ENCODE measurements around the gene HOXB3.
A peak's percentile ranks its signal among the peaks of the same experiment; 100 is the strongest.

HOXB3 gene

GRCh38 chr17:48589831-48590606, at the start of gene HOXB3:
Gene HOXB3, minus strand, starts transcription at chr17:48590241. Its CDS starts 37,767 bp downstream, at chr17:48552474.
- H3K27ac Mint-ChIP-seq, result no peak within 1 kb of the TSS
- H3K4me3 Mint-ChIP-seq, result no peak within 1 kb of the TSS
- H3K36me3 Mint-ChIP-seq (ENCODE audit: low read depth), result peaks cover 2% of the 10 kb centered on the region
- H3K27me3 Mint-ChIP-seq, result peaks cover 99% of the 10 kb centered on the region
- peaks cover 46% of the 10 kb centered on the region for H3K4me1 Mint-ChIP-seq (ENCODE audit: low read depth)
- DNase-seq, result no peak
- no peaks in the 10 kb centered on the region for H3K9me3 Mint-ChIP-seq

DNA sequence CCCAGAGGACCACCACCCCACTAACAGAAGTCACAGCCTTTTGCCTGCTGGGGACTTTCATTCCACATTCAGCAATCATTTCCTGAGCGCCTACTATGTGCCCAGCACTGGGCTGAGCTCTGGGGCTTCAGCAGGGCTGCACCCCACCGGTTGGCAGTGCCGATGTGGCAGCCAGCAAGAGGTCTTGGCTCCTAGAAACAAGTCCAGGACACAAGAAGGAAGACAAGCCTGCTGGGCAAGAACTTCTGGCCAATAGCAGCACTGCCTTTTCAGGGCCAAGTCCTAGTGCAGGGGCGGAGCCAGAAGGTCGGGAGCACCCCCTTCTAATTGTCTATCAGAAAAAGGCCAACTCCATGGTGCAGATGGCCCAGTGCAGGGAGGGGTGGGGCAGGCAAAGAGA, 49.1 kb upstream of the HOXB3 start:
- Mint-ChIP-seq H3K4me3 (no peak overlapping the region), H3K4me1 (ENCODE audit: low read depth) (peaks cover 19% of the 10 kb centered on the region), H3K9me3 (no peaks in the 10 kb centered on the region), H3K27ac (no peak overlapping the region), H3K27me3 (peaks cover 98% of the 10 kb centered on the region), H3K36me3 (ENCODE audit: low read depth) (no peaks in the 10 kb centered on the region)
- DNase-seq, result no peak

GRCh38 chr17:48637323-48638260, 47.6 kb upstream of the HOXB3 start:
- Mint-ChIP-seq H3K27ac (no peak overlapping the region), H3K27me3 (peaks cover 96% of the 10 kb centered on the region), H3K4me1 (ENCODE audit: low read depth) (peaks cover 25% of the 10 kb centered on the region), H3K4me3 (no peak overlapping the region), H3K36me3 (ENCODE audit: low read depth) (no peaks in the 10 kb centered on the region), H3K9me3 (no peaks in the 10 kb centered on the region)
- no peak for DNase-seq

DNA sequence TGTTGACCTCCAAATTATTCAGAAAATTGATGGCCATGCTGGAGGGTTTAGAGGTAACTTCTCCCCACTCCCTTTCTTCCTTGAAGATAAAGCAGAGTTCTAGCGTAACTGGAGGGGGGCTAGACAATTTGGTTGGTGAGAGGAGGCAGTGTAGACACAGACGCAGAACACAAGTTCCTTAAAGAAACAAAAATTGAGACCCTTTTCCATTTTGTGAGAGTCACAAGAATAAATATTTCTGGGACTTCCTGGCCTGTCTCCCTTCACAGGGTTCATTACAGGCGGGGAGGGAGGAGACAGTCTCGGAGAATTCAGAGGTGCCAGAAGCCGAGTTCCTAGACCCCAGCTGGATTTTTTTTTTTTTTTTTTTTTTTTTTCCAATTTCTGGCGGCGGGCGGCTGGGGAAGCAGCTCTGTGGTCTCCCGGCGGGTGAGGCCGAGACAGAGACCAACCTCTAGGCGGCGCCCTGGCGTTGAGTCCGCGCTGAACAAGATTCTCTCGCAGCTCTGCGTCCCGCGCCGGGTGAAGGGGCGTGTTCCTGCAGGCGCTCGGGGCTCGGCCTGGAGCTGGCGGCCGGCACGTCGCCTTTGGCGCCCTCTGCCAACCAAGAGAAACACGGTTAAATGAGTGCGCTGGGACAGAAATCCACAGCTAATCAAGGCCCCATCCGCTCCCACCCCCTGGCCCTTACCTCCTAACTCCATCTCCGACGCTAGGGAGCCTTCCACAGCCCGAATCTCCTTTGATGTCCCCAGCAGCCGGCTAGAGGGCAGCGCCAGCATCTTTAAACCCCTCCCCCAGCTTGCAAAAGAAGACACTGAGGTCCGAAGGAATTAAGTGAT, 46.4 kb upstream of the HOXB3 start:
- Mint-ChIP-seq H3K27ac (no peak overlapping the region), H3K4me3 (peak overlapping the region; percentile 31), H3K4me1 (ENCODE audit: low read depth) (peaks cover 18% of the 10 kb centered on the region), H3K9me3 (no peaks in the 10 kb centered on the region), H3K36me3 (ENCODE audit: low read depth) (no peaks in the 10 kb centered on the region), H3K27me3 (peaks cover 96% of the 10 kb centered on the region)
- DNase-seq, result peak; percentile 85

GRCh38 chr17:48634493-48635208, 44.6 kb upstream of the HOXB3 start:
- peaks cover 98% of the 10 kb centered on the region for H3K27me3 Mint-ChIP-seq
- peaks cover 16% of the 10 kb centered on the region for H3K4me1 Mint-ChIP-seq (ENCODE audit: low read depth)
- no peaks in the 10 kb centered on the region for H3K9me3 Mint-ChIP-seq
- H3K36me3 Mint-ChIP-seq (ENCODE audit: low read depth), result no peaks in the 10 kb centered on the region
- no peak for DNase-seq
- peak overlapping the region; percentile 71 for H3K4me3 Mint-ChIP-seq
- no peak overlapping the region for H3K27ac Mint-ChIP-seq

DNA sequence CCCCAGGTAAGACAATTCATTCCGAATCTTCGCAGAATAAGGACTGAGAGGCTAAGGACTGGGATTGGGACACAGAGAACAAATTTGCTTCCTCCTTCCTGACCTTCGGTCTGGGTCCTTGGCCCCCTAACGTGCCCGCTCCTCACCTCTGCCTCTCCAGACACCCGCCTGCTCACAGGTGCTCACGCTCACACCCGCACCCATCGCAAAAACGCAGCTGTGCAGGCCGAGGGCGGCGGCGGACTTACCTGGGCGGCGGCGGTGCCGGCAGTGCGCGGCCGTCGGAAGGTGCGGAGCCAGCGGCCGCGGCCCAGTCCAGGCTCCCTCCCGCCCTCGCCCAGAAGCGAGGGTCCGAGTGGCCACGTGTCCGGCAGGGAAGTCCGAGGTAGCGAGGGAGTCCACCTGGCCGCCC, 43.2 kb upstream of the HOXB3 start:
- Mint-ChIP-seq H3K9me3 (no peaks in the 10 kb centered on the region), H3K27me3 (peaks cover 98% of the 10 kb centered on the region), H3K4me1 (ENCODE audit: low read depth) (peaks cover 16% of the 10 kb centered on the region), H3K27ac (no peak overlapping the region), H3K4me3 (peak overlapping the region; percentile 71), H3K36me3 (ENCODE audit: low read depth) (no peaks in the 10 kb centered on the region)
- DNase-seq, result peak; percentile 29

DNA sequence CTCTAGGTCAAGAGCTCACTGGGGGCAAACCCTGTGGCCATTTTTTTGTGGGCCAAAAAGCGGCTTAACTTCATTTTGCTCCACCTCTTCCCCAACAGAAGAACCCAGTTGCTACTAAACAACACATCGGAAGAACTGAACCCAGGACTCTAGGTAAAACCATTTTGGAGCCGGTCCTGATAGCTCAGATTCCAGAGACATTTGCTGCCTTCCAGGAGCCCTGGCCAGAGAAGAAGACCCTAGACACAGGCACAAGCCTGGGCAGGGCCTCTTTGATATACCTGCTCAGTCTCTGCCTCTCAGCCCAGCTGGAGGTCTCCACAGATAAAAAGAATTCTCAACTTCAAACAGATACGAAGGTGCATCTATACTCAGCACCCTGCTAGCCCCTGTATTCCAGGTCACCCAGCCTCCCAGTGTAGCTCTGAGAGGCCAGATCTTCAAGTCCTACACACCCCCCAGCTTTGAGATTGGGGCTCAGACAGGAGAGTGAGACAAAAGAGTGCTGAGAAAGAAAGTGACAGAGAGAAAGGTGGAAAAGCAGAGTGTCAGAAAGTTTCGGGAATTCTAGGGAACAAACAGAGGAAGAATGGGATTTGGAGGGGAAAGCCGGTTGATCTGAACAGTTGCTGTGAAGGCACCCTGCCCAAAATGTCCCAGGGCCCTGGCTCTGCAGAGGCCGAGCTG, 42.7 kb upstream of the HOXB3 start:
- Mint-ChIP-seq H3K4me1 (ENCODE audit: low read depth) (peaks cover 16% of the 10 kb centered on the region), H3K36me3 (ENCODE audit: low read depth) (no peaks in the 10 kb centered on the region), H3K27ac (no peak overlapping the region), H3K4me3 (no peak overlapping the region), H3K27me3 (peaks cover 98% of the 10 kb centered on the region), H3K9me3 (no peaks in the 10 kb centered on the region)
- peak; percentile 23 for DNase-seq

DNA sequence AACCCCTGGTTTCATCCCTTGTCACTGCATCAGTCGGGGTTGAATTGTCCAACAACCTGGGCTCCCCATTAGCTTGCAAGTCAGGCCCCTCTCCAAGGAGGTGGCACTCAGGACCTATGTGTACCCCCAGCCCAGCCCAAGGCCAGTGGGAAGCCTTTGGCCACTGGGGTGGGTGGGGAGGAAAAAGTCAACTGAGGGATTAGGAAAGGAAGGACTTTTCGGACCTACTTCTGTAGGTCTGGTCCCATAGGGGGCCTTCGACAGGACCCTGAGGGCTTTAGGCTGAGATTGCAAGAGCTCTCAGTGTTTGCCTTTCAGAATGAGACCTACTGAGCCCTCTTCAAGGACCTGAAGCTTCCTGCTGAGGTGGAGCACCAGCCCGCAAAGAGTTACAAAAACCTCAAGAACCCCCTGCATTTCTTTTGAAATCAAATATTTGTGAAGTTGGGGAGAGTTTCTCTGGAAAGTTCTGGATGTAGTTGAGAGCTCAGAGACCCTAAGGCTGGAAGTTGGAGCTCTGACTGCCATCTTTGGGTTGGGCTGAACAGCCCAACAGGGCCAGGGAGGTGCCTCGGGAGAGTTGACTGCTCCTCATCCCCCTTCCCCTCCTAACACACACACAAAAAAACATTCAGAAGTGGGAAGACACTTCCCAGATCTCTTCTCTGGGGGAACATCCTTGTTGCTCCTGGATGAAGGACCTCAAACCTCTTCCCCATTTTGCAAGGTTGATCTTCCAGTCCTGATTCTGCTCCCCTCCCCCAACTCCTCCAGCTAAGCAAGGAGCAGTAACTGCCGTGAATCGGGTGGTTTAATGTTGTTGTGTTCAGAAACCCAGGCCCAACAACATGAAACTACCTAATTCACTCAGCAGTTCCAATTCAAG, 41.9 kb upstream of the HOXB3 start:
- no peak overlapping the region for H3K27ac Mint-ChIP-seq
- peaks cover 98% of the 10 kb centered on the region for H3K27me3 Mint-ChIP-seq

GRCh38 chr17:48630925-48631692, 41.1 kb upstream of the HOXB3 start:
- Mint-ChIP-seq H3K4me1 (ENCODE audit: low read depth) (peaks cover 16% of the 10 kb centered on the region), H3K27me3 (peaks cover 97% of the 10 kb centered on the region), H3K36me3 (ENCODE audit: low read depth) (no peaks in the 10 kb centered on the region), H3K4me3 (no peak overlapping the region), H3K27ac (no peak overlapping the region), H3K9me3 (no peaks in the 10 kb centered on the region)
- DNase-seq, result peak; percentile 22

More for the DNA sequence above, 41.9 kb upstream of the HOXB3 start:
- no peaks in the 10 kb centered on the region for H3K9me3 Mint-ChIP-seq
- H3K4me3 Mint-ChIP-seq, result no peak overlapping the region
- peak; percentile 26 for DNase-seq
- no peaks in the 10 kb centered on the region for H3K36me3 Mint-ChIP-seq (ENCODE audit: low read depth)
- peaks cover 18% of the 10 kb centered on the region for H3K4me1 Mint-ChIP-seq (ENCODE audit: low read depth)

- H3K4me1 Mint-ChIP-seq (ENCODE audit: low read depth), result peaks cover 19% of the 10 kb centered on the region
- no peak for DNase-seq
These were observed 40.2 kb upstream of the HOXB3 start for GRCh38 chr17:48630009-48630924.

GRCh38 chr17:48629411-48629759, 39.3 kb upstream of the HOXB3 start:
- no peak for DNase-seq
- Mint-ChIP-seq H3K27ac (no peak overlapping the region), H3K27me3 (peaks cover 88% of the 10 kb centered on the region), H3K4me3 (no peak overlapping the region), H3K9me3 (no peaks in the 10 kb centered on the region), H3K36me3 (ENCODE audit: low read depth) (no peaks in the 10 kb centered on the region), H3K4me1 (ENCODE audit: low read depth) (peaks cover 17% of the 10 kb centered on the region)

More at GRCh38 chr17:48630009-48630924, 40.2 kb upstream of the HOXB3 start:
- Mint-ChIP-seq H3K36me3 (ENCODE audit: low read depth) (no peaks in the 10 kb centered on the region), H3K27ac (no peak overlapping the region), H3K4me3 (no peak overlapping the region), H3K27me3 (peaks cover 93% of the 10 kb centered on the region), H3K9me3 (no peaks in the 10 kb centered on the region)
